Colonic mucosa (tissue), 4 donors: Measurements from ENCODE around the gene BEND4. TPM values are rescaled to one million over a fixed set of nuclear protein-coding genes. Genes with fewer than 3 reads are reported as not detected.

Experiments used
- DNase-seq: peaks from one replicate; pipeline ENCODE4 v3.0.0-alpha.2; 2020
- H3K27ac ChIP-seq: fragments of 200-600 bp; one replicate; pipeline ENCODE4 v1.8.0; 2021
- H3K27me3 ChIP-seq: fragments of 200-600 bp; one replicate; pipeline ENCODE4 v1.8.0; 2021
- H3K36me3 ChIP-seq: fragments of 200-600 bp; one replicate; pipeline ENCODE4 v1.8.0; 2021
- H3K4me1 ChIP-seq: fragments of 200-600 bp; one replicate; pipeline ENCODE4 v1.8.0; 2021; ENCODE audit warnings: mild to moderate bottlenecking
- H3K4me3 ChIP-seq: fragments of 200-600 bp; one replicate; pipeline ENCODE4 v1.8.0; 2021
- H3K9ac ChIP-seq, 2 donors: one replicate each; pipeline ENCODE4 v1.7.0; 2013; ENCODE audit warnings: control low read depth in 2 of 2, low read depth in 2 of 2, low read length in 2 of 2
- H3K9me3 ChIP-seq: fragments of 200-600 bp; one replicate; pipeline ENCODE4 v1.8.0; 2021
- intact Hi-C: fragments of 100-400 bp; cut with DNase I; formaldehyde crosslinking; loops from one replicate; pipeline ENCODE4 v1.14.1; 2022
- total RNA-seq, 2 donors: library from RNA; stranded (reverse); fragmentation: NEBNext Ultra II Directional in 1 of 2; extraction: Animal tissue kit (Norgen Biotek cat#: 25700) in 1 of 2; gene quantifications; one replicate each; pipeline ENCODE4 v1.2.1, GENCODE V29; 2021
- TF ChIP-seq, protein P1 (sequence below): fragments of 200-600 bp; IDR thresholded peaks from one replicate; pipeline ENCODE4 v1.8.0; 2022; ENCODE audit warnings: antibody characterized with exemption, mild to moderate bottlenecking
- donor health status: healthy.
- donor health status: DM: no; HTN: no; CAD: no.
- donor health status: DM: no; HTN: no; CAD: no.

Gene BEND4
- total RNA-seq, 2 donors from 2014 or later: 0.19 to 0.27 TPM

DNA sequence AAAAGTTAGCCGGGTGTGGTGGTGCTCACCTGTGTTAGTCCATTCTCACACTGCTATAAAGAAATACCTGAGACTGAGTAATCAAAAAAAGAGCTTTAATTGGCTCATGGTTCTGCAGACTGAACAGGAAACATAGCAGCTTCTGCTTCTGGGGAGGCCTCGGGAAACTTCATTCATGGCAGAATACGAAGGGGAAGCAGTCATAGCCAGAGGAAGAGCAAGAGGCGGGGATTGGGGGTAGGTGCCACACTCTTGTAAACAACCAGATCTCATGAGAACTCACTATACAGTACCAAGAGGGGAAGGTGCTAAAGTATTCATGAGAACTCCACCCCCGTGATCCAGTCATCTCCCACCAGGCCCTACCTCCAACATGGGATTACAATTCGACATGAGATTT is 64.1 kb downstream of the BEND4 start:
- Histone ChIP-seq H3K9ac (no peak overlapping the region), H3K27ac (no peak overlapping the region), H3K27me3 (no peaks in the 10 kb centered on the region), H3K4me3 (no peak overlapping the region), H3K4me1 (no peaks in the 10 kb centered on the region), H3K36me3 (no peaks in the 10 kb centered on the region), H3K9me3 (no peaks in the 10 kb centered on the region)
- TF ChIP-seq, protein P1, sequence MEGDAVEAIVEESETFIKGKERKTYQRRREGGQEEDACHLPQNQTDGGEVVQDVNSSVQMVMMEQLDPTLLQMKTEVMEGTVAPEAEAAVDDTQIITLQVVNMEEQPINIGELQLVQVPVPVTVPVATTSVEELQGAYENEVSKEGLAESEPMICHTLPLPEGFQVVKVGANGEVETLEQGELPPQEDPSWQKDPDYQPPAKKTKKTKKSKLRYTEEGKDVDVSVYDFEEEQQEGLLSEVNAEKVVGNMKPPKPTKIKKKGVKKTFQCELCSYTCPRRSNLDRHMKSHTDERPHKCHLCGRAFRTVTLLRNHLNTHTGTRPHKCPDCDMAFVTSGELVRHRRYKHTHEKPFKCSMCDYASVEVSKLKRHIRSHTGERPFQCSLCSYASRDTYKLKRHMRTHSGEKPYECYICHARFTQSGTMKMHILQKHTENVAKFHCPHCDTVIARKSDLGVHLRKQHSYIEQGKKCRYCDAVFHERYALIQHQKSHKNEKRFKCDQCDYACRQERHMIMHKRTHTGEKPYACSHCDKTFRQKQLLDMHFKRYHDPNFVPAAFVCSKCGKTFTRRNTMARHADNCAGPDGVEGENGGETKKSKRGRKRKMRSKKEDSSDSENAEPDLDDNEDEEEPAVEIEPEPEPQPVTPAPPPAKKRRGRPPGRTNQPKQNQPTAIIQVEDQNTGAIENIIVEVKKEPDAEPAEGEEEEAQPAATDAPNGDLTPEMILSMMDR: no peak
- intact Hi-C loops: no loop called here
- DNase-seq: no peak

DNA sequence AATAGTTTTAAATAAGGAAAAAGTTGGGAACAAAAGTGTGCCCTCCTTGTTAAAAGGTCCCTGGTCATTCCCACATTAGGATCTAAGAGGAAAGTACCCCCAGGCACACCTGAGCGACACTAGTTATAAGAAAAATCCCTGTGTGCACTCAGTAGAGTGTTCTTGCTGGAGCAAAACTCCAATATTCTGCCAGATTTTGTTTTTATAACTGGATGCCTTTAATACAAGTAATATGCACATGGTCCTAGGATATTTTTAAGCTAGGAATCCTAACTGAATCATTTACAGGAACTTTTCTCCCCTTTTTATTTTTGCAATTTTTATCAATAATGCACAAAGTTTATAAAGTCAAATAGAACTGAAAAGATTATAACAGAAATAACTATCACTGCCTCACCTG is 68.6 kb downstream of the BEND4 start:
- no peak overlapping the region for H3K4me3 ChIP-seq
- H3K4me1 ChIP-seq: no peaks in the 10 kb centered on the region
- no peaks in the 10 kb centered on the region for H3K27me3 ChIP-seq
- H3K9ac ChIP-seq: no peak overlapping the region
- no peak overlapping the region for H3K27ac ChIP-seq
- TF ChIP-seq, protein P1: no peak
- intact Hi-C loops: no loop called here
- H3K36me3 ChIP-seq: no peaks in the 10 kb centered on the region
- DNase-seq: no peak
- H3K9me3 ChIP-seq: no peaks in the 10 kb centered on the region

DNA sequence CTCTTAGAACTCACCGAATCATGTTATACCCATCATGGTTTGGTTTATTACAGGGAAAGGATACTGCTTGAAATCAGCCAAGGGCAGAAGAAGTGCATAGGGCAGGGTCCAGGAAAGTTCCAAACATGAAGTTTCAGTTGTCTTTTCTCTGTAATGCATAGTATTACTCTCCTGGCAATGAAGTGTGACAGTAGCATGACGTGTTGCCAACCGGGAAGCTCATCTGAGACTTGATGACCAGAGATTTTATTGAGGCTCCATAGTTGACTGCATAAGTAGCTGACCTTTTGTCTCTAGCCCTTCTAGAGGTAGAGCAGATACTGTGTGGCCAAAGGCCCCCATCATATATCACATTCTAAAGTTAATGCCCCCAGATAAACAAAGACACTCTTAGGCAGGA is 72.1 kb downstream of the BEND4 start:
- Histone ChIP-seq H3K4me1 (no peaks in the 10 kb centered on the region), H3K9ac (no peak overlapping the region), H3K27ac (no peak overlapping the region), H3K27me3 (no peaks in the 10 kb centered on the region), H3K9me3 (no peaks in the 10 kb centered on the region), H3K4me3 (no peak overlapping the region), H3K36me3 (no peaks in the 10 kb centered on the region)
- intact Hi-C loops: no loop called here
- TF ChIP-seq, protein P1: no peak
- no peak for DNase-seq

DNA sequence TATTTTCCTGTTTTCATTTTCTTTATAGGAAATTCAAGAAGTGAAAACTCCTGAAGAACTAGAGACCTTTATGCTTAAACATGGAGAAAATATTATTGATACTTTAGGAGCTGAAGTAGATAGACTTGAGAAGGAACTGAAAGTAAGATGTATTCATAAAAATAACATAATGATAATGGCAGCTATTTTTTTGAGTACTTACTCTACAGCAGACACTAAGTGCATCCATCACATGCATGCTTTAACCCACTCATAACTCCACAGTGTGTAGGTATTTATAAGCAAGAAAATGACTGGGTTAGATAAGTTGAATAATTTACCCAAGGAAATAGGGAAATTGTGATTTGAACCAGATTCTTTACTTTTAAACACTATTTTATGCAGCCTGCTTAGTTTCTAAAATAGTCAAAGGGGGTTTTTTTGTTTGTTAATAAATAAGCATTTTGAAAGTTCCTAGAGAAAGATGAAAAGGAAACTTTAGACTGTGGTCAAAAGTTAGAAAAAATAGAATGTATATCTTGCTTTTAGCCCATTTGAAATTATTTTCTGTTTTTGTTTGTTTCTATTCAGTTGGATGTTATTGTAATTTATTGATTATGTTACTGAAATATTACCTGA is 74.2 kb downstream of the BEND4 start:
- no peaks in the 10 kb centered on the region for H3K4me1 ChIP-seq
- H3K27ac ChIP-seq: no peak overlapping the region
- intact Hi-C loops: no loop called here
- DNase-seq: no peak
- H3K4me3 ChIP-seq: no peak overlapping the region
- H3K9ac ChIP-seq: no peak overlapping the region
- TF ChIP-seq, protein P1: no peak
- H3K9me3 ChIP-seq: no peaks in the 10 kb centered on the region
- H3K36me3 ChIP-seq: no peaks in the 10 kb centered on the region
- H3K27me3 ChIP-seq: no peaks in the 10 kb centered on the region

DNA sequence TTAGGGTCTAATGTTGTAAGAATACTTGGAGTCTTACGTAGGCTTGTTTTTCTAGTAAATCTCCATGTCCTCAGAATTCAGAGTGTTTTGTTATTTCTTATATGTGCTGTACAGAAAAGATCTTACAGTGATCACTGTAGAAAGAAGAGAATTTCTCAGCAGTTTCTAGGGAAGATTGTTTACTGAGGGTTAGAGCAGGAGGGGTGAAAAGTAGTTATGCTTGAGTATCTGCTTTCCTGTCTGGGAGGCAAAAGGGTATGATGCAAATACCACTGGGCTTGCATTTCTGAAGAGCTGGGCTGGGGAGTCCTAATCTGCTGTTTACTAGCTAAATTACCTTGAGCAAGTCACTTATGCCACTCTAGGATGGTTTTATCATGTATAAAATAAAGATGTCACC is 78.2 kb downstream of the BEND4 start:
- Histone ChIP-seq H3K4me1 (no peaks in the 10 kb centered on the region), H3K4me3 (no peak overlapping the region), H3K9me3 (no peaks in the 10 kb centered on the region), H3K27me3 (no peaks in the 10 kb centered on the region), H3K36me3 (no peaks in the 10 kb centered on the region), H3K27ac (no peak overlapping the region), H3K9ac (no peak overlapping the region)
- DNase-seq: no peak
- TF ChIP-seq, protein P1: no peak
- intact Hi-C loops: no loop called here
